ENCODE measurements around the gene ATP6V1G3.

DNA sequence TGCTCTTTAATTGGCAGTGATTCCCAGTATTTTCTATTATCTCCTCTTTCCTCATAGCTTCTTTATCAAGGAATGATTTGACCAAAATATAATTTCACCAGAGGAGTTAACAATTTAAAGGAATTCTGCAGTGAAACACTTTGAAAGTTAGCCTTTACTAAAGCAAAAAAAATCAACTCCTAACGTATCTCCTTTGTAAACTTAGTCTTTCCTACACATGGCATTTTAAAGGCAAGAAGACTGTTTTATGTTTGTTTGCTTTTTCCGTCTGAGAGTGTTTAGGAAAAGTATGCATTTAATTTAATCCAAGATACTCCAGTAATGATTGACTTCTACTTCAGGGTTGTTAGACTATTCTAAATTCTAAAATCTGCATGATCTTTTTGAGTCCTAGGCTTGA, 15.9 kb downstream of the ATP6V1G3 start:
- TF ChIP-seq, protein P1, sequence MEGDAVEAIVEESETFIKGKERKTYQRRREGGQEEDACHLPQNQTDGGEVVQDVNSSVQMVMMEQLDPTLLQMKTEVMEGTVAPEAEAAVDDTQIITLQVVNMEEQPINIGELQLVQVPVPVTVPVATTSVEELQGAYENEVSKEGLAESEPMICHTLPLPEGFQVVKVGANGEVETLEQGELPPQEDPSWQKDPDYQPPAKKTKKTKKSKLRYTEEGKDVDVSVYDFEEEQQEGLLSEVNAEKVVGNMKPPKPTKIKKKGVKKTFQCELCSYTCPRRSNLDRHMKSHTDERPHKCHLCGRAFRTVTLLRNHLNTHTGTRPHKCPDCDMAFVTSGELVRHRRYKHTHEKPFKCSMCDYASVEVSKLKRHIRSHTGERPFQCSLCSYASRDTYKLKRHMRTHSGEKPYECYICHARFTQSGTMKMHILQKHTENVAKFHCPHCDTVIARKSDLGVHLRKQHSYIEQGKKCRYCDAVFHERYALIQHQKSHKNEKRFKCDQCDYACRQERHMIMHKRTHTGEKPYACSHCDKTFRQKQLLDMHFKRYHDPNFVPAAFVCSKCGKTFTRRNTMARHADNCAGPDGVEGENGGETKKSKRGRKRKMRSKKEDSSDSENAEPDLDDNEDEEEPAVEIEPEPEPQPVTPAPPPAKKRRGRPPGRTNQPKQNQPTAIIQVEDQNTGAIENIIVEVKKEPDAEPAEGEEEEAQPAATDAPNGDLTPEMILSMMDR (IDR thresholded peaks at IDR 0.05; ENCODE audit: insufficient read depth, low read depth, low read length) = no peak
- no peak for TF ChIP-seq EZH2 (IDR thresholded peaks at IDR 0.05; ENCODE audit: insufficient read depth, low read length)
